Measurements from ENCODE around the gene NR3C2.
A peak's percentile ranks its signal among the peaks of the same experiment; 100 is the strongest.

Gene NR3C2

GRCh38 chr4:148057516-148057915, 384.7 kb downstream of the NR3C2 start:
- H3K27ac ChIP-seq = no peak overlapping the region
- no peak for TF ChIP-seq CTCF (IDR thresholded peaks at IDR 0.05)
- no peak for TF ChIP-seq ZFX (IDR thresholded peaks at IDR 0.05; ENCODE audit: borderline replicate concordance)

- no peak overlapping the region for H3K27ac ChIP-seq
- no peak for TF ChIP-seq ZFX (IDR thresholded peaks at IDR 0.05; ENCODE audit: borderline replicate concordance)
- TF ChIP-seq CTCF (IDR thresholded peaks at IDR 0.05) = peak; percentile 23
Observed at GRCh38 chr4:148056879-148057278, 385.3 kb downstream of the NR3C2 start.

GRCh38 chr4:148055844-148056243, 386.4 kb downstream of the NR3C2 start:
- TF ChIP-seq CTCF (IDR thresholded peaks at IDR 0.05) (no peak), ZFX (IDR thresholded peaks at IDR 0.05; ENCODE audit: borderline replicate concordance) (no peak)
- H3K27ac ChIP-seq = no peak overlapping the region

GRCh38 chr4:148054275-148054674, 387.9 kb downstream of the NR3C2 start:
- no peak overlapping the region for H3K27ac ChIP-seq
- TF ChIP-seq CTCF (IDR thresholded peaks at IDR 0.05) = no peak
- TF ChIP-seq ZFX (IDR thresholded peaks at IDR 0.05; ENCODE audit: borderline replicate concordance) = no peak

GRCh38 chr4:148053298-148054003, 388.8 kb downstream of the NR3C2 start:
- TF ChIP-seq CTCF (IDR thresholded peaks at IDR 0.05) (no peak), ZFX (IDR thresholded peaks at IDR 0.05; ENCODE audit: borderline replicate concordance) (no peak)
- no peak overlapping the region for H3K27ac ChIP-seq

GRCh38 chr4:148052448-148052847, 389.8 kb downstream of the NR3C2 start:
- no peak for TF ChIP-seq ZFX (IDR thresholded peaks at IDR 0.05; ENCODE audit: borderline replicate concordance)
- no peak for TF ChIP-seq CTCF (IDR thresholded peaks at IDR 0.05)
- no peak overlapping the region for H3K27ac ChIP-seq

- H3K27ac ChIP-seq = no peak overlapping the region
- no peak for TF ChIP-seq CTCF (IDR thresholded peaks at IDR 0.05)
- no peak for TF ChIP-seq ZFX (IDR thresholded peaks at IDR 0.05; ENCODE audit: borderline replicate concordance)
Observed at GRCh38 chr4:148051403-148051802, 390.8 kb downstream of the NR3C2 start.
